ENCODE measurements around the gene SERPINB10. TPM values are rescaled to one million over a fixed set of nuclear protein-coding genes. Genes with fewer than 3 reads are reported as not detected.

Gene SERPINB10
- total RNA-seq, 4 donors from 2014 or later = 0.26 to 8.4 (median 1.4) TPM; not detected in 1

GRCh38 chr18:63906056-63906455 lies 1.7 kb upstream of the SERPINB10 start:
- WGBS, 2 donors = 80 to 88% methylated on average over 1 of the region's 1 CpG
- intact Hi-C loops (cut with DNase I) = no loop called here
- DNase-seq = no peak
- H3K27ac ChIP-seq = no peak overlapping the region
- H3K9me3 ChIP-seq = no peaks in the 10 kb centered on the region
- H3K4me3 ChIP-seq = no peak overlapping the region
- TF ChIP-seq POLR2A (IDR thresholded peaks at IDR 0.05) = no peak
- no peak for TF ChIP-seq CTCF (IDR thresholded peaks at IDR 0.05)
- H3K4me1 ChIP-seq = peaks cover 0 to 24% (median 0%) of the 10 kb centered on the region in 3 donors
- H3K36me3 ChIP-seq = peaks cover 0 to 24% (median 0%) of the 10 kb centered on the region in 3 donors
- H3K27me3 ChIP-seq = no peaks in the 10 kb centered on the region

- Histone ChIP-seq H3K27me3 (no peaks in the 10 kb centered on the region), H3K36me3 (peaks cover 0 to 4% (median 0%) of the 10 kb centered on the region in 3 donors), H3K9me3 (no peaks in the 10 kb centered on the region), H3K4me3 (no peak overlapping the region), H3K4me1 (peaks cover 0 to 24% (median 0%) of the 10 kb centered on the region in 3 donors), H3K27ac (no peak overlapping the region)
- WGBS, 2 donors = 75 to 90% methylated on average over 1 of the region's 1 CpG
- intact Hi-C loops (cut with DNase I) = no loop called here
- TF ChIP-seq POLR2A (IDR thresholded peaks at IDR 0.05) = no peak
- TF ChIP-seq CTCF (IDR thresholded peaks at IDR 0.05) = no peak
- no peak for DNase-seq
Measured at GRCh38 chr18:63908858-63909257, 1.1 kb downstream of the SERPINB10 start.

GRCh38 chr18:63909870-63910269 lies 2.1 kb downstream of the SERPINB10 start:
- Histone ChIP-seq H3K27ac (no peak overlapping the region), H3K27me3 (no peaks in the 10 kb centered on the region), H3K36me3 (no peaks in the 10 kb centered on the region), H3K9me3 (no peaks in the 10 kb centered on the region), H3K4me1 (peaks cover 0 to 24% (median 0%) of the 10 kb centered on the region in 3 donors), H3K4me3 (no peak overlapping the region)
- intact Hi-C loops (cut with DNase I) = no loop called here
- 23 to 37% methylated on average over 2 of the region's 2 CpGs for WGBS, 2 donors
- no peak for DNase-seq
- TF ChIP-seq POLR2A (IDR thresholded peaks at IDR 0.05) = no peak
- no peak for TF ChIP-seq CTCF (IDR thresholded peaks at IDR 0.05)

GRCh38 chr18:63917817-63918216 lies 10.1 kb downstream of the SERPINB10 start:
- DNase-seq = no peak
- Histone ChIP-seq H3K4me1 (no peaks in the 10 kb centered on the region), H3K27me3 (peaks cover 0 to 5% (median 0%) of the 10 kb centered on the region in 4 donors), H3K27ac (no peak overlapping the region), H3K4me3 (no peak overlapping the region), H3K36me3 (no peaks in the 10 kb centered on the region), H3K9me3 (no peaks in the 10 kb centered on the region)
- no peak for TF ChIP-seq CTCF (IDR thresholded peaks at IDR 0.05)
- TF ChIP-seq POLR2A (IDR thresholded peaks at IDR 0.05) = no peak
- WGBS, 2 donors = 73 to 85% methylated on average over 5 of the region's 5 CpGs
- intact Hi-C loops (cut with DNase I) = no loop called here

GRCh38 chr18:63922049-63922448 lies 14.3 kb downstream of the SERPINB10 start:
- no peaks in the 10 kb centered on the region for H3K27me3 ChIP-seq
- H3K9me3 ChIP-seq = no peaks in the 10 kb centered on the region
- 83 to 84% methylated on average over 2 of the region's 2 CpGs for WGBS, 2 donors
- H3K4me1 ChIP-seq = no peaks in the 10 kb centered on the region
- TF ChIP-seq POLR2A (IDR thresholded peaks at IDR 0.05) (no peak), CTCF (IDR thresholded peaks at IDR 0.05) (no peak)
- no peaks in the 10 kb centered on the region for H3K36me3 ChIP-seq
- DNase-seq = no peak
- no peak overlapping the region for H3K27ac ChIP-seq
- intact Hi-C loops (cut with DNase I) = no loop called here
- H3K4me3 ChIP-seq = no peak overlapping the region
